HG03064 (cell line): ENCODE measurements around the gene CCDC40.

Experiments
- ATAC-seq: cut with Tn5 transposase; IDR thresholded peaks from one replicate; pipeline ENCODE4 v1.9.1; 2021; ENCODE audit warnings: low read depth; ENCODE audit not compliant: unreplicated experiment

Gene CCDC40

DNA sequence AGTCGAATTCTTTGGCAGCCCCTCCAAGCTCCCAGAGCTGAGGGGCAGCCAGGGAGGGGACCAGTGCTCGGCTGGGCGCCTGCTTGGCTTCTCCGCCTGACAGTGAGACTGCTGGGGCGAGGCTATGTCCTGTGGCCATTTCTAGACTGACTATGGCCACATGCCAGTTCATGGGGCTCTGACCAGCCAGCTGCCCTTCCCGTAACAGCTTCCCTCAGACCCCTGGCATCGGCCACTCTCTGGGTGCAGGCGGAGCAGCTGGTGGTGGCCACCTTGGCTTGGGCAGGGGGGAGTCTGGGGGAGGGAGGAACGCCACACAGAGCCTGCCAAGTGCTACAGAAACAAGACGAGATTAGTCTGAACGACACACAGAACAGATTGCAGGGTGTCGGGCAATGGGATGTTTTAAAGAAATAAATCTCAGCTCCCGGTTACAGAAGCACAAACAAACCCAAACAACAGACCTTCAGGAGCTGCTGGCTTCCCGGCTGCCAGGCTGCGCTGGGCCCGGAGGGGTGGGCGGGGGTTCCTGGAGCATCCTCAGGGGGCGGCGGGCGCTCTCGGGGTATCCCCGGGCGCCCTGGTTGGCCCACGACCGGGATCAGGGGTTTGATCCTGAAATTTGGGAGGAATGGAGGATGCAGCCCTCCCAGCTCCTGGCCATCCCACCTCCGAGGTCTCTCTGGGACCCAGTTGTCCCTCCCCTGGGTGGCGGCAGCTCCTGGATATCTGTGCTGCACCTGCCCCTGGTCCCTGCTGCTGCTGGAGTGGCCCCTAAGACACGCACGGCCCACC is 35.3 kb upstream of the CCDC40 start:
- ATAC-seq = no peak

GRCh38 chr17:80002070-80002641 is 34.3 kb upstream of the CCDC40 start:
- ATAC-seq = no peak

GRCh38 chr17:80002690-80003490 is 33.6 kb upstream of the CCDC40 start:
- ATAC-seq = no peak

- no peak for ATAC-seq
Measured at GRCh38 chr17:80003969-80004368, 32.5 kb upstream of the CCDC40 start.

GRCh38 chr17:80005360-80006338 is 30.8 kb upstream of the CCDC40 start:
- ATAC-seq = no peak

- ATAC-seq = no peak
Measured at GRCh38 chr17:80006339-80006720, 30.1 kb upstream of the CCDC40 start.

- no peak for ATAC-seq
Measured at GRCh38 chr17:80006811-80007752, 29.4 kb upstream of the CCDC40 start.

GRCh38 chr17:80007939-80008338 is 28.5 kb upstream of the CCDC40 start:
- no peak for ATAC-seq

DNA sequence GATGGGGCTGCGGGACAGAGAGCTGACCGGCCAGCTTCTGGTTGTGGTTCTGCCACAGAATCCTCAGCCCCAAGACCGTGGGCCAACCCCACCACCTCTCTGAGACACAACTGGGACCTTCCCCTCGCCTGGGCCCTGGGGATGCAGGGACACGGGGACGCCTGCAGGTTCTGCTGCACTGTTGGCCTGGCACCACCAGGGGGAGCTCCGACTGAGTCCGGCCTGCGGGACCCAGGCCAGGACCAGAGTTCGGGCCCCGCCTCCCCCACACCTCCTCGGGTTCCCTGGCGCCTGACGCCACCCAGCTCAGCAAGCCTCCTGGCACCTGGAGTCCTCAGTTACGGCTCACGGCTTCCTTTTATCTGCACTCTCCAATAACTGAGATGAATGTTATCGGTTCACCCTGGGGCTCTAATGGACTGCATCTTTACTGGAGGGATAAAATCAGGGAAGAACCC is 28.0 kb upstream of the CCDC40 start:
- ATAC-seq = no peak

- ATAC-seq = no peak
Measured at GRCh38 chr17:80008848-80009247, 27.6 kb upstream of the CCDC40 start.

GRCh38 chr17:80009391-80010282 is 26.8 kb upstream of the CCDC40 start:
- no peak for ATAC-seq

- no peak for ATAC-seq
Measured at GRCh38 chr17:80010283-80010858, 26.1 kb upstream of the CCDC40 start.

DNA sequence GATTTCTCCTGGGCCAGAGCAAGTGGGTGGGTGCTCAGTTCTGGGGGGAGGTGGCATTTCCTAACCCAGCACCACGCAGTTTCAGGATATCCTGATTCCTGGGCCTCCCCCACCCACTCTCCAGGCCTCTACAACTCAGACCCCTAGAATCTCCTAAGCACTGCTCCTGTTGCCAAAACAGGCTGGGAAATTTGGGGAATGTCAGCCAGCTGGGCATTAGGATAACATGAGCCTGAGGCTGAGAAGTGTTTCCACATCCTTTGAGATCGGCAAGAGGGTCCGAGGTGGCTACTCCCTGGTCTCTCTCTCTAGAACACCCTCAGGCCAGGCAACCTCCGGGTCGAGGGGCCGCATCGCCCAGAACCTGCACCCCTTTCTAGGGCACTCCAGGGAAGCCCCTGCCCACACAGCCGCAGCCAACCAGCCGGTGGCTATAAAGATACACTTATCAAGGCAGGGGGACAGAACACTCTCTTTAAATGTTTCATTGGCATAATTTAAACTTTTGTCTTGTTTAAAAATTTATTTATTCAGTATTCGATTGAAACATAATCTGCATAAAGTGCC is 24.4 kb upstream of the CCDC40 start:
- no peak for ATAC-seq

DNA sequence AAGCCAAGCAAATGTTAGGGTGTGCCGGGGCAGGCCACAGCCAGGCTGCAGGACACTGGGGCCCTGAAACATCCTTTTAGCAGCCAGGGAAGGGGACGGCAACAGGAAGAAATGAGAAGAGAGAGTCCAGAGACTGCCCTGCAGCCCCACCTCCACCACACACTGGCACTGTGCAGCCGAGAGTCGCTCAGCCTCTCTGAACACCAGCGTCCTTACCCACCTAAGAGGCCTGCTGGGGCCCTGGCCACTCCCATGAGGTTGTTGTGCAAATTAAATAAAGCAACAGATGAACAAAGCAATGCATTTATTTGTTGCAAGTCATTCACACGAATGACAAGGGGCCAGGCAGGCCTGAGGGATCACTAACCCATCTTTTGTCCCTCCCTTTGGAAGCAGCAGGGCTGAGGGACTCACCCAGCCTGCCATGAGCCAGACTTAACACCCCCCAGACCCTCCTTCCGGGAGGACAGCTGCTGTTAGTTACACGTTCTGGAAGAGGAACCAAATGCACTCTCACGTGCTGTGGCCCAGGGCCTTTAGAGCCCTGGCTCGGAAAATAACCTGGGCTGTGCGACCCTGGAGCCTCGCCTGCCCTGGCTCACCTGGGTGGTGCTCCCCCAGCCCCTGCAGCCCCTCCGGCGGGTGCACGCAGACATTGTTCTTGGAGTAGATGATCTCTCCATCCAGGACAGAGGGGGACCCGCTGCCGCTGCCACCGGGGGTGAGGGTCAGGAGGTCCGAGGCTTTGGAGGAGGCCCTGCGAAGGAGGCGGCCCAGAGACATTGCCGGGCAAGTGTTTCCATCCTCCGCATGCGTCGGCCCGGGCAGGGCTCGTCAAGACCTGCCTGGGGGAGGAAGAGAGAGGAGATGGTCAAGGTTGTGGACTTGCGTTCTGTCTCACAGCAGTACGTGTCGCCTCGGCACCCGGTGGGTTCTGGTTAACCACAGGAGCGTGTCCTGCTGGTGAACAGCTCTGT is 23.4 kb upstream of the CCDC40 start:
- no peak for ATAC-seq

DNA sequence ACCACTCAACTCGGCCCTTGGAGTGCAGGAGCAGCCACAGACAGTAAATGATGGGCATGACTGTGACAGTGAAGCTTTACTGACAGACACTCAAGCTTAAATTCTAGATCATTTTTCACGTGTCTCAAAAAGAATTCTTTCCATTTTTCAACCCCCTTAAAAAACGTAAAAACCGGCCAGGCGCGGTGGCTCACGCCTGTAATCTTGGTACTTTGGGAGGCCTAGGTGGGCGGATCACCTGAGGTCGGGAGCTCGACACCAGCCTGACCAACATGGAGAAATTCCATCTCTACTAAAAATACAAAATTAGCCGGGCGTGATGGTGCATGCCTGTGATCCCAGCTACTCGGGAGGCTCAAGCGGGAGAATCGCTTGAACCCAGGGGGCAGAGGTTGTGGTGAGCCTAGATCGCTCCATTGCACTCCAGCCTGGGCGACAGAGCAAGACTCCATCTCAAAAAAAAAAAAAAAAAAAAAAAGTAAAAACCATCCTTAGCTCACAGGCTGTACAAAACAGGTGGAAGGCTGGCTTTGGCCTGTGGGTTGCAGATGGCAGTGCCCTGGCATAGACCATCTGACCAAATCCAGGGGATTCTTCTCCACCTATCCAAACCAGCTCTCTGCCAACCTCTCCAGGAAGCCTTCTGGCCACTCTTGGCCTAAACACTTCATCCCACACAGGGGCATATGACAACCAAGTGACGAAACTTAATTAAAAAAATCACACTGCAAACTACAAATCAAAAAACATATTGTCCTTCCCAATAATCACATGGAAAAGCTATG is 19.0 kb upstream of the CCDC40 start:
- ATAC-seq = no peak
